ENCODE results near the gene DGKB.

GRCh38 chr7:14786314-14786895, 116.1 kb downstream of the DGKB start:
- no peak for TF ChIP-seq POLR2AphosphoS5 (IDR thresholded peaks at IDR 0.05; ENCODE audit: low read depth, low read length)
- TF ChIP-seq POLR2A (IDR thresholded peaks at IDR 0.05; ENCODE audit: low read depth, low read length), result no peak
